Fibroblast of lung (primary cell): ENCODE measurements around the gene FAM47E. TPM values are rescaled to one million over a fixed set of nuclear protein-coding genes. Genes with fewer than 3 reads are reported as not detected.

Source experiments
- DNase-seq, 2 donors: peaks; one replicate each; pipeline versions ENCODE4 v3.0.0 to v3.0.0-alpha.2; 2010; ENCODE audit warnings: low read depth in 2 of 2
- H2AFZ ChIP-seq: 2 replicates; pipeline ENCODE4 v1.5.1; 2012; ENCODE audit warnings: low read length, control low read depth, inconsistent platforms
- H3K27ac ChIP-seq: 2 replicates; pipeline ENCODE4 v1.5.1; 2011; ENCODE audit warnings: low read length, control low read depth; ENCODE audit not compliant: insufficient read depth
- H3K27me3 ChIP-seq: 2 replicates; pipeline ENCODE4 v1.5.1; 2011; ENCODE audit warnings: mild to moderate bottlenecking, low read length; ENCODE audit not compliant: control insufficient read depth, insufficient read depth
- H3K36me3 ChIP-seq: 2 replicates; pipeline ENCODE4 v1.5.1; 2011; ENCODE audit warnings: low read length; ENCODE audit not compliant: control insufficient read depth, insufficient read depth
- H3K4me1 ChIP-seq: 2 replicates; pipeline ENCODE4 v1.5.1; 2011; ENCODE audit warnings: low read length; ENCODE audit not compliant: control insufficient read depth, insufficient read depth; ENCODE audit errors: extremely low read depth
- H3K4me2 ChIP-seq: 2 replicates; pipeline ENCODE4 v1.5.1; 2011; ENCODE audit warnings: low read length, control low read depth; ENCODE audit not compliant: insufficient read depth; ENCODE audit errors: extremely low read depth
- H3K4me3 ChIP-seq, 4 experiments: fragments of 200-600 bp in 1 of 4; sonication (generic) in 1 of 4; replicated peaks in 1 of 4; 2 replicates each; pipeline ENCODE4 v1.5.1; 2011 to 2016; ENCODE audit warnings: low read length in 4 of 4, low read depth in 3 of 4, mild to moderate bottlenecking in 3 of 4, control low read depth in 2 of 4, inconsistent platforms in 1 of 4, mixed read lengths in 1 of 4; ENCODE audit not compliant: insufficient read depth in 1 of 4; ENCODE audit errors: control extremely low read depth in 1 of 4
- H3K79me2 ChIP-seq: 2 replicates; pipeline ENCODE4 v1.5.1; 2012; ENCODE audit warnings: mild to moderate bottlenecking, low read length, inconsistent platforms; ENCODE audit not compliant: control insufficient read depth, insufficient read depth
- H3K9ac ChIP-seq: 2 replicates; pipeline ENCODE4 v1.5.1; 2011; ENCODE audit warnings: mild to moderate bottlenecking, low read length, control low read depth; ENCODE audit not compliant: insufficient read depth
- H3K9me3 ChIP-seq: 2 replicates; pipeline ENCODE4 v1.5.1; 2012; ENCODE audit warnings: low read depth, low read length; ENCODE audit not compliant: control insufficient read depth, insufficient read depth
- H4K20me1 ChIP-seq: 2 replicates; pipeline ENCODE4 v1.5.1; 2011; ENCODE audit warnings: low read length; ENCODE audit not compliant: control insufficient read depth, insufficient read depth; ENCODE audit errors: extremely low read depth
- CTCF ChIP-seq, 2 donors: IDR thresholded peaks in 1 of 2; conservative IDR thresholded peaks in 1 of 2; 1 replicate in 1 of 2; 2 replicates in 1 of 2; pipeline ENCODE4 v1.5.1; 2011 to 2012; ENCODE audit warnings: low read length in 2 of 2, control low read depth in 1 of 2, inconsistent platforms in 1 of 2, low read depth in 1 of 2, mild to moderate bottlenecking in 1 of 2
- EZH2 ChIP-seq: IDR thresholded peaks from 2 replicates; pipeline ENCODE4 v1.5.1; 2012; ENCODE audit warnings: low read length, control low read depth, mild to moderate bottlenecking; ENCODE audit errors: missing control alignments
- polyA plus RNA-seq, 2 donors: library from polyadenylated mRNA; depleted of rRNA in 1 of 2; stranded (reverse) in 1 of 2; unstranded in 1 of 2; fragments of >200 nt; gene quantifications; 2 replicates each; pipeline ENCODE4 v1.2.1, GENCODE V29; 2011 to 2012; ENCODE audit warnings: missing spikeins in 1 of 2
- total RNA-seq: library from RNA; depleted of rRNA; stranded (reverse); fragments of >200 nt; gene quantifications from 2 replicates; pipeline ENCODE4 v1.2.1, GENCODE V29; 2014

FAM47E gene
- total and polyA plus RNA-seq, 2 donors (not counting 1 experiment from before 2014, with no cell fraction given) = 0.12 to 0.99 TPM

GRCh38 chr4:76234679-76235044 lies 16.9 kb upstream of the FAM47E start:
- no peak overlapping the region for H3K4me3 ChIP-seq
- no peaks in the 10 kb centered on the region for H3K9me3 ChIP-seq
- H3K79me2 ChIP-seq = no peaks in the 10 kb centered on the region
- no peak for TF ChIP-seq CTCF (conservative IDR thresholded peaks at IDR 0.05 in 1 of 2, IDR thresholded peaks at IDR 0.05 in 1 of 2; ENCODE audit: low read depth in 1 of 2, low read length in 2 of 2)
- TF ChIP-seq EZH2 = no peak
- no peak overlapping the region for H3K27ac ChIP-seq
- H4K20me1 ChIP-seq = no peaks in the 10 kb centered on the region
- H3K36me3 ChIP-seq = no peaks in the 10 kb centered on the region
- no peak overlapping the region for H3K4me2 ChIP-seq
- peaks cover 3% of the 10 kb centered on the region for H3K4me1 ChIP-seq
- no peaks in the 10 kb centered on the region for H3K27me3 ChIP-seq
- H3K9ac ChIP-seq = no peak overlapping the region
- no peak for DNase-seq
- no peak overlapping the region for H2AFZ ChIP-seq

GRCh38 chr4:76235407-76235806 lies 16.1 kb upstream of the FAM47E start:
- no peaks in the 10 kb centered on the region for H4K20me1 ChIP-seq
- peaks cover 2% of the 10 kb centered on the region for H3K27me3 ChIP-seq
- TF ChIP-seq CTCF (conservative IDR thresholded peaks at IDR 0.05 in 1 of 2, IDR thresholded peaks at IDR 0.05 in 1 of 2; ENCODE audit: low read depth in 1 of 2, low read length in 2 of 2) (no peak), EZH2 (no peak)
- no peaks in the 10 kb centered on the region for H3K36me3 ChIP-seq
- H3K4me3 ChIP-seq = no peak overlapping the region
- no peak for DNase-seq
- H3K79me2 ChIP-seq = no peaks in the 10 kb centered on the region
- no peak overlapping the region for H3K4me2 ChIP-seq
- no peaks in the 10 kb centered on the region for H3K9me3 ChIP-seq
- peaks cover 3% of the 10 kb centered on the region for H3K4me1 ChIP-seq
- no peak overlapping the region for H3K27ac ChIP-seq
- H2AFZ ChIP-seq = no peak overlapping the region
- no peak overlapping the region for H3K9ac ChIP-seq

- H3K4me1 ChIP-seq = peaks cover 3% of the 10 kb centered on the region
- no peak overlapping the region for H3K4me3 ChIP-seq
- DNase-seq = no peak
- no peak overlapping the region for H3K4me2 ChIP-seq
- TF ChIP-seq EZH2 = no peak
- TF ChIP-seq CTCF (conservative IDR thresholded peaks at IDR 0.05 in 1 of 2, IDR thresholded peaks at IDR 0.05 in 1 of 2; ENCODE audit: low read depth in 1 of 2, low read length in 2 of 2) = no peak
- H3K9me3 ChIP-seq = no peaks in the 10 kb centered on the region
- H4K20me1 ChIP-seq = no peaks in the 10 kb centered on the region
- H3K79me2 ChIP-seq = no peaks in the 10 kb centered on the region
- H3K27me3 ChIP-seq = peaks cover 2% of the 10 kb centered on the region
- H2AFZ ChIP-seq = no peak overlapping the region
- no peak overlapping the region for H3K27ac ChIP-seq
- H3K36me3 ChIP-seq = no peaks in the 10 kb centered on the region
- no peak overlapping the region for H3K9ac ChIP-seq
Measured at GRCh38 chr4:76235915-76236314, 15.6 kb upstream of the FAM47E start.
